Left lung (tissue), 10 donors: Measurements from ENCODE around the gene KRT74. TPM values are rescaled to one million over a fixed set of nuclear protein-coding genes. Genes with fewer than 3 reads are reported as not detected.

Experiments
- ATAC-seq: fragments of 200-7000 bp; cut with Tn5 transposase; one replicate; pipeline ENCODE4 v1.9.1; 2020; ENCODE audit warnings: moderate library complexity
- DNase-seq, 4 donors: peaks; one replicate each; pipeline ENCODE4 v3.0.0-alpha.2; 2013 to 2020
- H3K27ac ChIP-seq, 2 donors: fragments of 200-600 bp; sonication (generic) in 1 of 2; one replicate each; pipeline versions ENCODE4 v1.5.0 to v1.8.0; 2020 to 2021
- H3K27me3 ChIP-seq, 2 donors: fragments of 200-600 bp; sonication (generic) in 1 of 2; one replicate each; pipeline versions ENCODE4 v1.5.0 to v1.8.0; 2020 to 2021
- H3K36me3 ChIP-seq, 2 donors: fragments of 200-600 bp; sonication (generic) in 1 of 2; one replicate each; pipeline versions ENCODE4 v1.5.0 to v1.8.0; 2020 to 2021
- H3K4me1 ChIP-seq, 2 donors: fragments of 200-600 bp; one replicate each; pipeline ENCODE4 v1.8.0; 2021
- H3K4me3 ChIP-seq, 2 donors: fragments of 200-600 bp; sonication (generic) in 1 of 2; one replicate each; pipeline versions ENCODE4 v1.5.0 to v1.8.0; 2020 to 2021; ENCODE audit warnings: mild to moderate bottlenecking in 1 of 2
- H3K9me3 ChIP-seq, 2 donors: fragments of 200-600 bp; sonication (generic) in 1 of 2; one replicate each; pipeline versions ENCODE4 v1.5.0 to v1.8.0; 2020 to 2021
- intact Hi-C, 2 donors: fragments of 100-400 bp; cut with DNase I; formaldehyde crosslinking; loops; one replicate each; pipeline versions ENCODE4 v1.11.2 to v1.14.2; 2022
- polyA plus RNA-seq, 6 donors: library from polyadenylated mRNA; unstranded; fragments of 120-200 nt; gene quantifications; one replicate each; pipeline ENCODE4 v1.2.1, GENCODE V29; 2013; ENCODE audit not compliant: insufficient read length in 6 of 6
- total RNA-seq, 2 donors: library from RNA; stranded (reverse); fragmentation: NEBNext Ultra II Directional; extraction: Animal tissue kit (Norgen Biotek cat#: 25700); gene quantifications; one replicate each; pipeline ENCODE4 v1.2.1, GENCODE V29; 2021
- TF ChIP-seq, protein P1 (sequence below), 2 donors: fragments of 200-600 bp; sonication (generic) in 1 of 2; IDR thresholded peaks; one replicate each; pipeline versions ENCODE4 v1.5.0 to v1.8.0; 2021; ENCODE audit warnings: antibody characterized with exemption in 2 of 2
- donor health status: DM: no; HTN: yes; CAD: no.
- donor health status: DM: no; HTN: no; CAD: no.

The KRT74 gene
- total and polyA plus RNA-seq, 8 donors: not detected

DNA sequence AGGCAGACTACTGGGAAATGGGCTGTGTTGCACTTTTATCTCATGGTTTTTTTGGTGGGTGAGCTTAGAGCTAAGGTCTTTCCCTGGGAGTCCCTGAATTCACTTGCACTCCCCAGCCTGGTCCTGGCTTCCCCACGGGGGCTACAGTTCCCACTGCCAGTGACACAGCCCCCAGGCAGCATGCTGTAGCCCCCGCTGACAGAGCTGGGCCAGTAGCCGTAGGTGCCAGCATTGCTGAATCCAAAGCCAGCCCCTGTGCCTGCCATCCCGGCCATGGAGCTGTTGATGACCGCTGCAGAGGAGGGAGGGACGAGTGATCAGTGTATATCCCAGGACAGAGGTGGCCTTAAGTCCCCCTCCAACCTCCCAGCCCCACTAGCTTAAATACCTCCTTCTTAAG, 34.5 kb upstream of the KRT74 start:
- DNase-seq: no peak
- intact Hi-C loops: no loop called here
- Histone ChIP-seq H3K4me1 (no peaks in the 10 kb centered on the region), H3K27me3 (peaks cover 8 to 61% of the 10 kb centered on the region in 2 donors), H3K9me3 (no peaks in the 10 kb centered on the region), H3K27ac (no peak overlapping the region), H3K4me3 (no peak overlapping the region), H3K36me3 (no peaks in the 10 kb centered on the region)
- TF ChIP-seq, protein P1, sequence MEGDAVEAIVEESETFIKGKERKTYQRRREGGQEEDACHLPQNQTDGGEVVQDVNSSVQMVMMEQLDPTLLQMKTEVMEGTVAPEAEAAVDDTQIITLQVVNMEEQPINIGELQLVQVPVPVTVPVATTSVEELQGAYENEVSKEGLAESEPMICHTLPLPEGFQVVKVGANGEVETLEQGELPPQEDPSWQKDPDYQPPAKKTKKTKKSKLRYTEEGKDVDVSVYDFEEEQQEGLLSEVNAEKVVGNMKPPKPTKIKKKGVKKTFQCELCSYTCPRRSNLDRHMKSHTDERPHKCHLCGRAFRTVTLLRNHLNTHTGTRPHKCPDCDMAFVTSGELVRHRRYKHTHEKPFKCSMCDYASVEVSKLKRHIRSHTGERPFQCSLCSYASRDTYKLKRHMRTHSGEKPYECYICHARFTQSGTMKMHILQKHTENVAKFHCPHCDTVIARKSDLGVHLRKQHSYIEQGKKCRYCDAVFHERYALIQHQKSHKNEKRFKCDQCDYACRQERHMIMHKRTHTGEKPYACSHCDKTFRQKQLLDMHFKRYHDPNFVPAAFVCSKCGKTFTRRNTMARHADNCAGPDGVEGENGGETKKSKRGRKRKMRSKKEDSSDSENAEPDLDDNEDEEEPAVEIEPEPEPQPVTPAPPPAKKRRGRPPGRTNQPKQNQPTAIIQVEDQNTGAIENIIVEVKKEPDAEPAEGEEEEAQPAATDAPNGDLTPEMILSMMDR (IDR thresholded peaks at IDR 0.05): no peak
- no peak for ATAC-seq

DNA sequence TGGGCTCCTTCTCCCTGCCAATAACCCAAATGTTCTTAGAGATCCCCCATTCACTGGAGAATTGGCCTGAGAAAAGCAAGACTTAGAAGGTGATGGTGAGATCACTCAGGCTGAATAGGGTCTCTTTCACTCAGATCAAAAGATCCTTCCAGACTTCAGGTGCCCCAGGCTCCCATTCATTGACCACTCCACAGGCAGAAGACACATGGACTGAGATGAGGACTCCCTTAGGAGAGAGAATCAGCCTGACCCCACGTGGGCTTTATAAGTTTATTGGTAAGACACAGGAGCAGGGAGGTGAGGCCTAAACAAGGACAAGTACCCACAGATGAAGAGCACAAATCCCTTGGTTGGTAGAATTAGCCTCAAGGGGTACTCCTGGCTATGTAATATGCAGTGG, 33.7 kb upstream of the KRT74 start:
- Histone ChIP-seq H3K4me3 (no peak overlapping the region), H3K36me3 (no peaks in the 10 kb centered on the region), H3K27ac (no peak overlapping the region), H3K9me3 (no peaks in the 10 kb centered on the region), H3K27me3 (peaks cover 10 to 70% of the 10 kb centered on the region in 2 donors), H3K4me1 (no peaks in the 10 kb centered on the region)
- TF ChIP-seq, protein P1 (IDR thresholded peaks at IDR 0.05): no peak
- no peak for DNase-seq
- ATAC-seq: no peak
- intact Hi-C loops: no loop called here

DNA sequence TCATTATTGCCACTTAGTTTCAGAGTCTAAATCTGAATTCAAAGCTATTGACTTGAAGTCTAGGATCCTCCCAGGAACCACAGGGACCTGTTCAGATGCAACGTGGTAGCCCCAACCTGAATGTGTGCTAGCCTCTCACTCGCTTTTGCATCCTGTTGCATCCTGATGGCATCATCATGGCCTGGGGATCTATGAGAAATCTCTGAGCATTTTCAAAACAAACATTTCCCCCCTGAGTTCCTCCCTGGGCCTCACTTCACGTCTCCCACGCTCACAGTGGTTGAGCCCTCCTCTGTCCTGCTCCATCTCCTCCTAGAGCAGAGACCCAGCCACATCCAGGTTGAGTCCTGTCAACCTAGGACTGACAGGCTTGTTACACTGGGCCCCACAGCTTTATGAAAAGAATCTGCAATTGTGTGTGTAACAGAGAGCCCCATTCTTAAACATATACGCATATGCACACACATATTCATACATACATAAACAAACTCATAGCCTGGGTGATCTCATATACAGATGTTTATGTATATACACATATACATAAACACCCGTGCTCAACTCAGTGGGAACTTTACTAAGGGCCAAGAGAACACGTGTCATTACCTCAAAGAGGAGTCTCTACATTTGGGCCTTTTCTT, 33.1 kb upstream of the KRT74 start:
- Histone ChIP-seq H3K27me3 (peaks cover 16 to 74% of the 10 kb centered on the region in 2 donors), H3K4me1 (no peaks in the 10 kb centered on the region), H3K9me3 (no peaks in the 10 kb centered on the region), H3K4me3 (no peak overlapping the region), H3K36me3 (no peaks in the 10 kb centered on the region), H3K27ac (no peak overlapping the region)
- ATAC-seq: no peak
- TF ChIP-seq, protein P1 (IDR thresholded peaks at IDR 0.05): no peak
- DNase-seq: no peak
- intact Hi-C loops: no loop called here

DNA sequence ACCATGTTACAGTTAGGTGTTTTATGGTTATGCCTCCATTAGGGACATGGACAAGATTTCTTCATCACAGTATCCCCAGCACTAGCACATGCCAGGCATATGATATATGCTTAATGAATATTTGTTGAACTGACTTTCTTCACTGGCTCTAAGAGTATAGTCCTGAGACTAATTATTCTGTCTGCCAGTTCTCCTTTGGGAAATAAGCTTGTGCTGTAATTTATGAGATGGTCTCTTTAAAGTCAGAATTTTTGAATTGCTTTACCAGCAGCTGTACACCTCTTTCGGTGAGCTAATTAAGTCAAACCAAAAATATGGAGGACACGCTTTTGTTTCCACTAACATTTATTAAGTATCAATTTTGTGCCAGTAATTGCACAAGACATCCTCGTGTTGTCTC, 32.5 kb upstream of the KRT74 start:
- Histone ChIP-seq H3K27me3 (peaks cover 22 to 74% of the 10 kb centered on the region in 2 donors), H3K9me3 (no peaks in the 10 kb centered on the region), H3K36me3 (no peaks in the 10 kb centered on the region), H3K4me3 (no peak overlapping the region), H3K27ac (no peak overlapping the region), H3K4me1 (no peaks in the 10 kb centered on the region)
- intact Hi-C loops: no loop called here
- TF ChIP-seq, protein P1 (IDR thresholded peaks at IDR 0.05): no peak
- ATAC-seq (no peak), DNase-seq (no peak)

DNA sequence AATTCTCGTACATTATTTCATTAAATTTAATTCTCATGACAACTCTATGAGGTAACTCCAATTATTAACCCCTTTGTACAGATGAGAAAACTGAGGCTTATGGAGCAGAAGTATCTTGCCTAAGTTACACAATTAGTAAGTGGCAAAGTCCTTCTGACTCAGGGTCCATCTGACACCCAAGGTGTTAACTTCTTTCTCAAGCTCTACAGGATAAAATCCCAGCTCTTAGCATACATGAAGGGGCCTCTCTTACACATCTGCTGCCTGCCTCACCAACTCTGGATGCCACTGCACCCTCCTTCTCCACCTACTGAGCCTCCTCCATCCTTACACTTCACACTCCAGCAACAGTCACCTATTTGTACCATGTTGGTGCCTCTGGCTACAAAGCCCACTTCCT, 31.9 kb upstream of the KRT74 start:
- Histone ChIP-seq H3K9me3 (no peaks in the 10 kb centered on the region), H3K4me3 (no peak overlapping the region), H3K36me3 (no peaks in the 10 kb centered on the region), H3K27ac (no peak overlapping the region), H3K27me3 (peaks cover 25 to 74% of the 10 kb centered on the region in 2 donors), H3K4me1 (no peaks in the 10 kb centered on the region)
- no peak for ATAC-seq
- TF ChIP-seq, protein P1 (IDR thresholded peaks at IDR 0.05): no peak
- intact Hi-C loops: no loop called here
- DNase-seq: no peak
